Uterus (tissue), 4 donors: ENCODE results near the gene SLC26A1. TPM values are rescaled to one million over a fixed set of nuclear protein-coding genes. Genes with fewer than 3 reads are reported as not detected.

Experiments used
- DNase-seq, 2 donors: peaks; one replicate each; pipeline ENCODE4 v3.0.0-alpha.2; 2019 to 2020
- H3K27ac ChIP-seq, 2 donors: fragments of 200-600 bp; sonication (generic); 1 replicate in 1 of 2; 2 replicates in 1 of 2; pipeline ENCODE4 v1.5.1; 2016 to 2018
- H3K27me3 ChIP-seq, 2 donors: fragments of 200-600 bp; sonication (generic); one replicate each; pipeline ENCODE4 v1.5.1; 2018 to 2019; ENCODE audit warnings: control low read depth in 1 of 2
- H3K36me3 ChIP-seq, 2 donors: fragments of 200-600 bp; sonication (generic); one replicate each; pipeline ENCODE4 v1.5.1; 2019; ENCODE audit warnings: control low read depth in 1 of 2
- H3K4me1 ChIP-seq, 2 donors: fragments of 200-600 bp; sonication (generic); one replicate each; pipeline ENCODE4 v1.5.1; 2018 to 2019; ENCODE audit warnings: control low read depth in 1 of 2
- H3K4me3 ChIP-seq, 2 donors: fragments of 200-600 bp; sonication (generic); 1 replicate in 1 of 2; 2 replicates in 1 of 2; pipeline ENCODE4 v1.5.1; 2018 to 2019; ENCODE audit warnings: mild to moderate bottlenecking in 1 of 2
- H3K9me3 ChIP-seq, 2 donors: fragments of 200-600 bp; sonication (generic); one replicate each; pipeline ENCODE4 v1.5.1; 2019; ENCODE audit warnings: control low read depth in 1 of 2
- CTCF ChIP-seq, 4 experiments: fragments of 200-600 bp in 2 of 4; fragments of 450-650 bp in 2 of 4; sonication (generic) in 2 of 4; IDR thresholded peaks; one replicate each; pipeline ENCODE4 v1.5.1; 2016 to 2019; ENCODE audit warnings: antibody characterized with exemption in 4 of 4, mild to moderate bottlenecking in 2 of 4, moderate library complexity in 1 of 4
- POLR2A ChIP-seq, 2 donors: fragments of 450-650 bp; IDR thresholded peaks; one replicate each; pipeline ENCODE4 v1.6.1; 2016; ENCODE audit warnings: antibody characterized with exemption in 2 of 2, mild to moderate bottlenecking in 1 of 2, moderate library complexity in 1 of 2
- intact Hi-C: fragments of 100-400 bp; cut with DNase I; formaldehyde crosslinking; loops from one replicate; pipeline ENCODE4 v1.15.1; 2023; ENCODE audit warnings: low total_unique reads
- total RNA-seq, 4 donors: library from RNA; depleted of rRNA in 3 of 4; stranded (reverse); fragments of >200 nt in 3 of 4; gene quantifications; one replicate each; pipeline versions ENCODE4 v1.1.0 to v1.2.4, GENCODE V29; 2014 to 2023
- donor health status: DM: yes; HTN: yes; CAD: no.

The SLC26A1 gene
- total RNA-seq, 4 donors from 2014 or later, result 0.07 to 0.12 TPM; not detected in 2

GRCh38 chr4:996997-997374 is 3.8 kb upstream of the SLC26A1 start:
- peaks cover 0 to 15% of the 10 kb centered on the region in 2 donors for H3K4me1 ChIP-seq
- DNase-seq, result no peak
- peak overlapping the region in 1 of 2 donors; percentile 18 for H3K4me3 ChIP-seq
- TF ChIP-seq CTCF (IDR thresholded peaks at IDR 0.05), result no peak
- no peak for TF ChIP-seq POLR2A (IDR thresholded peaks at IDR 0.05)
- intact Hi-C loops, result no loop called here
- H3K27ac ChIP-seq, result no peak overlapping the region
- H3K9me3 ChIP-seq, result no peaks in the 10 kb centered on the region
- H3K36me3 ChIP-seq, result no peaks in the 10 kb centered on the region
- peaks cover 4 to 17% of the 10 kb centered on the region in 2 donors for H3K27me3 ChIP-seq

GRCh38 chr4:996030-996996 is 3.1 kb upstream of the SLC26A1 start:
- Histone ChIP-seq H3K27ac (no peak overlapping the region), H3K36me3 (no peaks in the 10 kb centered on the region), H3K9me3 (no peaks in the 10 kb centered on the region), H3K4me1 (peaks cover 0 to 15% of the 10 kb centered on the region in 2 donors), H3K4me3 (no peak overlapping the region), H3K27me3 (peaks cover 0 to 11% of the 10 kb centered on the region in 2 donors)
- no peak for DNase-seq
- intact Hi-C loops, result no loop called here
- TF ChIP-seq CTCF (IDR thresholded peaks at IDR 0.05) (no peak), POLR2A (IDR thresholded peaks at IDR 0.05) (no peak)

DNA sequence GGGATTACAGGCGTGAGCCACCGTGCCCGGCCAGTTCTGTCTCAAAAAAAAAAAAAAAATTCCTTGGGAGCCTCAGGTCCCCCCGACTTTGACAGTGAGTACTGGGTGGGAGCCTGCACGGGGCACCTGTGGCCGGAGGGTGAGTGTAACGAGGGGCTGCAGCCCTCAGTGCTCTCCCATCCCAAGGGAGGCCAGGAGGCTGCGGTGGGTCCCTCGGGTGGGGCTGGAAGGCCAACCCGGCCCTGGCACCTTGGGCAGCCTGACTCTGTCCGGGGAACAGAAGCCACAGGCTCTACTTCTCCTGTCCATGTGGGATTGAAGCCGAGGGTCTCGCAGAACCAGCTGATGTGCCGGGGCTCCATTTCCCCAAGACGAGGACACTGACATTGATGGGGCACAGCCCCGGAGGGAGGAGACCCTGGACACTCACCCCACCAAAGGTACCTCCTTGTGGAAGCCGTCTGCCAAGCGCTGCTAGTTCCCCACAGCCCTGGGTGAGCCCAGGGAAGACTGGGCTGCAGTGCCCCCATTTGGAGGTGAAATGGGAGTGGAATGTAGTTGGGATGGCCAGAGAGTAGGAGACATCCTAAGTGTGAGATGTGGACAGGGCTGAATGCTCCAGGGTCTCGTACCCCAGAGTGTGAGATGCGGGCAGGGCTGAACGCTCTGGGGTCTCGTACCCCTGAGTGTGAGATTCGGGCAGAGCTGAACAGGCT is 2.3 kb upstream of the SLC26A1 start:
- Histone ChIP-seq H3K4me1 (peaks cover 0 to 15% of the 10 kb centered on the region in 2 donors), H3K4me3 (no peak overlapping the region), H3K36me3 (no peaks in the 10 kb centered on the region), H3K27me3 (peaks cover 0 to 9% of the 10 kb centered on the region in 2 donors), H3K9me3 (no peaks in the 10 kb centered on the region), H3K27ac (no peak overlapping the region)
- no peak for TF ChIP-seq CTCF (IDR thresholded peaks at IDR 0.05)
- no peak for TF ChIP-seq POLR2A (IDR thresholded peaks at IDR 0.05)
- no peak for DNase-seq
- intact Hi-C loops, result no loop called here

DNA sequence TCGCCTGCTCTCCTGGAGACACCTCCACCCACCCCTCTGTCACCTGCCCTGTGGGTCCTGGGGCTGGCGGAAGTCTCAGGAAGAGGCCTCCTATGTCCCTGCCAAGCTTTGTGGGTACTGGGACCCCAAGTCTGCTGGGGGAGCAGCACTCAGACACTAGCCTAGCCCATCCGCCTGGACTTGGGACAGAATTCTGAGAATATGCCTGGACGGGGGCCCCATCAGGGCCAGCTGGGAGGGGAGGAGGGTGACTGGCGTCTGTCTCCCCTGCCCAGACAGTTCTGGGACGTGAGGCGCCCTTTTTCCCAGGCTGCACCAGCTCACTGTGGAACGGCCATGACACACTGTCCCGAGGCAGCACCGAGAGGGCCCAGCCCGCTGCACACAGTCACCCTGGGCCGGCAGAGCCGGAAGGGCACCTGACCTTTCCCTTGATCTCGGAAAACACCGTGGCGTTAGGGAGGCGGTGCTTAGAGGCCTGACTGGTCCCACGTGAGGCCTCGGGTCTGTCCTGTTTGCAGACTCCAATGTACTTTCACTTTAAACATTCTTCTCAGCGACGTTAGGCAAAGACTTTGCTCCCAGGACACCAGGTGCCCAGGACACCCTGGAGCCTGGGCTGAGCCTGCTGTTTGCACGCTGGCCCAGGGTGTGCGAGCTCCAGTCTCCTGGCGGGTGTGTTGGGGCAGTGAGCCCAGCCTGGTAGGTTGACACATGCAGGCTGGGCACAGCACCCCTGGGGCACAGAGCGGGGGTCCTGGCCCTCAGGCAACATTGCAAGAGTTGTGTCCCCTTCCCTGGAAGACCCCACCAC is 700 bp downstream of the SLC26A1 start:
- H3K36me3 ChIP-seq, result no peaks in the 10 kb centered on the region
- TF ChIP-seq CTCF (IDR thresholded peaks at IDR 0.05) (no peak), POLR2A (IDR thresholded peaks at IDR 0.05) (no peak)
- no peak for DNase-seq
- peaks cover 0 to 13% of the 10 kb centered on the region in 2 donors for H3K4me1 ChIP-seq
- no peak overlapping the region for H3K27ac ChIP-seq
- H3K27me3 ChIP-seq, result peaks cover 0 to 2% of the 10 kb centered on the region in 2 donors
- intact Hi-C loops, result no loop called here
- no peak overlapping the region for H3K4me3 ChIP-seq
- no peaks in the 10 kb centered on the region for H3K9me3 ChIP-seq
